CD4-positive, alpha-beta T cell treated with Interleukin-2 at 100 ng/mL for 4 hours (primary cell): ENCODE measurements around the gene PGP.
"Not testable (repeated sequence)": the region's sequence is repeated elsewhere in the genome, so short reads cannot be mapped to it uniquely, and the experiment has no call there.

Source experiments
- DNase-seq: peaks from one replicate; pipeline ENCODE4 v3.0.0-alpha.2; 2020; ENCODE audit warnings: low spot score

Gene PGP

GRCh38 chr16:2214719-2214968 is at the start of gene PGP:
TSS of gene PGP (minus strand) at chr16:2214840. CDS start at chr16:2214777, 63 bp downstream.
- no peak for DNase-seq

GRCh38 chr16:2263026-2263425 is 48.4 kb upstream of the PGP start:
- DNase-seq: not testable (repeated sequence)

- no peak for DNase-seq
Measured at GRCh38 chr16:2260250-2260649, 45.6 kb upstream of the PGP start.

- not testable (repeated sequence) for DNase-seq
Measured at GRCh38 chr16:2258530-2258929, 43.9 kb upstream of the PGP start.

- DNase-seq: no peak
Measured at GRCh38 chr16:2257726-2258125, 43.1 kb upstream of the PGP start.

GRCh38 chr16:2256531-2257140 is 42.0 kb upstream of the PGP start:
- no peak for DNase-seq

GRCh38 chr16:2253293-2253692 is 38.7 kb upstream of the PGP start:
- DNase-seq: no peak

- no peak for DNase-seq
Measured at GRCh38 chr16:2252806-2253148, 38.1 kb upstream of the PGP start.

- DNase-seq: peak; percentile 85
Measured at GRCh38 chr16:2251296-2252111, 36.9 kb upstream of the PGP start, which contains the start of gene ECI1. TSS of gene ECI1 (minus strand) at chr16:2251587. CDS start at chr16:2251566, 21 bp downstream.

- peak; percentile 43 for DNase-seq
Measured at GRCh38 chr16:2250652-2251295, 36.1 kb upstream of the PGP start.

- DNase-seq: no peak
Measured at GRCh38 chr16:2246301-2246885, 31.8 kb upstream of the PGP start.

- DNase-seq: no peak
Measured at GRCh38 chr16:2244926-2245795, 30.5 kb upstream of the PGP start.

GRCh38 chr16:2244301-2244700 is 29.7 kb upstream of the PGP start:
- DNase-seq: no peak

GRCh38 chr16:2243781-2244180 is 29.1 kb upstream of the PGP start:
- no peak for DNase-seq

- no peak for DNase-seq
Measured at GRCh38 chr16:2243031-2243528, 28.4 kb upstream of the PGP start.

- DNase-seq: no peak
Measured at GRCh38 chr16:2242598-2242997, 28.0 kb upstream of the PGP start.

GRCh38 chr16:2240331-2240730 is 25.7 kb upstream of the PGP start:
- not testable (repeated sequence) for DNase-seq

GRCh38 chr16:2238838-2239675 is 24.4 kb upstream of the PGP start:
- no peak for DNase-seq

GRCh38 chr16:2238150-2238837 is 23.7 kb upstream of the PGP start:
- DNase-seq: no peak

GRCh38 chr16:2237493-2238149 is 23.0 kb upstream of the PGP start:
- DNase-seq: no peak
